Body of pancreas (tissue), 4 donors: ENCODE measurements around the gene N4BP2L2. TPM values are rescaled to one million over a fixed set of nuclear protein-coding genes. Genes with fewer than 3 reads are reported as not detected.

ENCODE experiments used
- ATAC-seq: fragments of 150-250 bp; one replicate; pipeline ENCODE4 v1.9.1; 2016
- DNase-seq, 4 donors: peaks; one replicate each; pipeline ENCODE4 v3.0.0-alpha.2; 2019
- H3K27ac ChIP-seq, 4 donors: fragments of 200-600 bp; sonication (generic); 1 replicate in 3 of 4; 2 replicates in 1 of 4; pipeline versions ENCODE4 v1.5.1 to v1.6.1; 2016 to 2019; ENCODE audit warnings: mild to moderate bottlenecking in 1 of 4, mixed read lengths in 1 of 4, moderate library complexity in 1 of 4
- H3K27me3 ChIP-seq, 2 donors: fragments of 200-600 bp; sonication (generic); one replicate each; pipeline ENCODE4 v1.6.0; 2016; ENCODE audit warnings: mild to moderate bottlenecking in 1 of 2
- H3K36me3 ChIP-seq, 2 donors: fragments of 200-600 bp; sonication (generic); replicated peaks in 1 of 2; 2 replicates each; pipeline ENCODE4 v1.5.1; 2016; ENCODE audit warnings: low read depth in 2 of 2; ENCODE audit not compliant: insufficient read depth in 1 of 2
- H3K4me1 ChIP-seq: fragments of 200-600 bp; sonication (generic); one replicate; pipeline ENCODE4 v1.6.0; 2016
- H3K4me3 ChIP-seq, 2 donors: fragments of 200-600 bp; sonication (generic); 1 replicate in 1 of 2; 2 replicates in 1 of 2; pipeline ENCODE4 v1.5.1; 2016 to 2019
- H3K9me3 ChIP-seq, 3 donors: fragments of 200-600 bp; sonication (generic); 1 replicate in 2 of 3; 2 replicates in 1 of 3; pipeline ENCODE4 v1.5.1; 2016
- POLR2A ChIP-seq, 3 donors: fragments of 450-650 bp; IDR thresholded peaks; one replicate each; pipeline ENCODE4 v1.6.1; 2016; ENCODE audit warnings: antibody characterized with exemption in 3 of 3, mild to moderate bottlenecking in 2 of 3
- WGBS, 2 donors: methylation state at CpG; one replicate each; pipeline ENCODE4 v1.1.5; 2017; 5-methylcytosine and 5-hydroxymethylcytosine counted together
- intact Hi-C: fragments of 100-400 bp; cut with DNase I; formaldehyde crosslinking; loops from one replicate; pipeline ENCODE4 v1.15.1; 2023
- total RNA-seq, 2 donors: library from RNA; depleted of rRNA; stranded (reverse); fragments of >200 nt; gene quantifications; one replicate each; pipeline ENCODE4 v1.1.0, GENCODE V29; 2016
- TF ChIP-seq, protein P1 (sequence below), 7 experiments: fragments of 450-650 bp in 4 of 7; fragments of 200-600 bp in 3 of 7; sonication (generic) in 3 of 7; IDR thresholded peaks; one replicate each; pipeline ENCODE4 v1.5.1; 2016 to 2019; ENCODE audit warnings: antibody characterized with exemption in 7 of 7

Gene N4BP2L2
- total RNA-seq, 2 donors from 2014 or later = 120 to 191 TPM

DNA sequence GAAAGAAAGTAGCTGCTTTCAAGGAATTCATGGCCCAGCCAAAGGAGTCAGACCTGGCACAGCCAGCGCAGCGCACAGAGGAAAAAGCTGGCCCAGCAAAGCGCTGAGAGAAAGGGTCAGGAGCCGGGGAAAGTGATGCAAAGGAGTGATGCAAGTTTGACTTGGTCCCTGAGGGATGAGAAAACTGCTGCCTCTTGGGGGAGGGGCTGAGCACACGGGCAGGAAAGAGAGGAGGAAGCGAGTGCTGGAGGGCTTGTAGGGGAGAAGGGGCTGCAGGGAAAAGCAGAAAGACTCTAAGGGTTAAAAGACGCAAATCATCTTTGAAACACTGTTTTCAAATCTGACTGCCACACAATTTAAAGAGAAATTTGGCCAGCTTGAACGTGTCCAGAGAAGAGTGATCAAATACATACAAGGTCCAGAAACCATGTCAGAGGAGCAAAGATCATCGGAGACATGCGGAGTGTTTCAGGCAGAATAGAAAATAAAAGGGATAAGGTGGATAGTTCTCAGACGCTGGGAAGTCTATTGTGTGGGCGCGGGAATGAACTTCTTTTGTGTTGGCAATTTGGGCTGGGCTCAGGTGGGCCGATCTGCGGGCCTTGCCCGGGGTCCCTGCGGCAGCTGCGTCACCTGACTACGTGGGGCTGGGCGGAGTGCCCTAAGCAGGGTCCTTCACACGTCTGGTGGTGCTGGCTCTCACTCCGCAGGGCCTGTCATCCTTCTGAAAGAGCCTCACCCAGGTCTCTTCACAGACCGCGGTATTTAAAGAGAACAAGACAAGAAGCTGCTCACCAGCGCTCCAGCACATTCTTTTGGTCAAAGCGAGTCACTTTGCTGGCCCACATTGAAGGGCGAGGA lies 128.8 kb downstream of the N4BP2L2 start:
- peak; percentile 60 for ATAC-seq
- H3K4me3 ChIP-seq = no peak overlapping the region
- TF ChIP-seq, protein P1, sequence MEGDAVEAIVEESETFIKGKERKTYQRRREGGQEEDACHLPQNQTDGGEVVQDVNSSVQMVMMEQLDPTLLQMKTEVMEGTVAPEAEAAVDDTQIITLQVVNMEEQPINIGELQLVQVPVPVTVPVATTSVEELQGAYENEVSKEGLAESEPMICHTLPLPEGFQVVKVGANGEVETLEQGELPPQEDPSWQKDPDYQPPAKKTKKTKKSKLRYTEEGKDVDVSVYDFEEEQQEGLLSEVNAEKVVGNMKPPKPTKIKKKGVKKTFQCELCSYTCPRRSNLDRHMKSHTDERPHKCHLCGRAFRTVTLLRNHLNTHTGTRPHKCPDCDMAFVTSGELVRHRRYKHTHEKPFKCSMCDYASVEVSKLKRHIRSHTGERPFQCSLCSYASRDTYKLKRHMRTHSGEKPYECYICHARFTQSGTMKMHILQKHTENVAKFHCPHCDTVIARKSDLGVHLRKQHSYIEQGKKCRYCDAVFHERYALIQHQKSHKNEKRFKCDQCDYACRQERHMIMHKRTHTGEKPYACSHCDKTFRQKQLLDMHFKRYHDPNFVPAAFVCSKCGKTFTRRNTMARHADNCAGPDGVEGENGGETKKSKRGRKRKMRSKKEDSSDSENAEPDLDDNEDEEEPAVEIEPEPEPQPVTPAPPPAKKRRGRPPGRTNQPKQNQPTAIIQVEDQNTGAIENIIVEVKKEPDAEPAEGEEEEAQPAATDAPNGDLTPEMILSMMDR (IDR thresholded peaks at IDR 0.05) = no peak
- TF ChIP-seq POLR2A (IDR thresholded peaks at IDR 0.05) = no peak
- H3K27ac ChIP-seq = no peak overlapping the region
- no peaks in the 10 kb centered on the region for H3K9me3 ChIP-seq
- peaks cover 6% of the 10 kb centered on the region for H3K4me1 ChIP-seq
- no peaks in the 10 kb centered on the region for H3K36me3 ChIP-seq
- intact Hi-C loops = no loop called here
- H3K27me3 ChIP-seq = no peaks in the 10 kb centered on the region
- DNase-seq = peak in 1 of 4 donors; percentile 20
- WGBS, 2 donors = 77% methylated on average over 27 of the region's 27 CpGs

DNA sequence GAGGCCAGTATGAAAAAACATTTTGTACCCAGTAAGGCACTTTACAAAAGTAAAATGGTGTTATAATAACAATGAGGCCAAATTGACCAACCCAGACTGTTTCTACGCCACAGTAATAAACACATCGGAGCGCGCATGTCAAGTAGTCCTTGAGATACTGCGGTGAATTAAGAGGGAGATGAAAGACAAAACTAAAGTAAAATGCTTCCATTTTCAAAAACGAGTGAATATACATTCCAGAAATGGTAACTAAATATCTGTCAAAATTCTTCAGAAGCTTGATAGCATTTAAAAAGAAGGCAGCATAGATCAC lies 129.6 kb downstream of the N4BP2L2 start:
- TF ChIP-seq, protein P1 (IDR thresholded peaks at IDR 0.05) = no peak
- TF ChIP-seq POLR2A (IDR thresholded peaks at IDR 0.05) = no peak
- ATAC-seq (no peak), DNase-seq (no peak)
- Histone ChIP-seq H3K4me1 (no peaks in the 10 kb centered on the region), H3K27me3 (no peaks in the 10 kb centered on the region), H3K27ac (no peak overlapping the region), H3K36me3 (peaks cover 0 to 1% of the 10 kb centered on the region in 2 donors), H3K4me3 (no peak overlapping the region), H3K9me3 (no peaks in the 10 kb centered on the region)
- 89 to 91% methylated on average over 6 of the region's 6 CpGs for WGBS, 2 donors
- intact Hi-C loops = no loop called here

DNA sequence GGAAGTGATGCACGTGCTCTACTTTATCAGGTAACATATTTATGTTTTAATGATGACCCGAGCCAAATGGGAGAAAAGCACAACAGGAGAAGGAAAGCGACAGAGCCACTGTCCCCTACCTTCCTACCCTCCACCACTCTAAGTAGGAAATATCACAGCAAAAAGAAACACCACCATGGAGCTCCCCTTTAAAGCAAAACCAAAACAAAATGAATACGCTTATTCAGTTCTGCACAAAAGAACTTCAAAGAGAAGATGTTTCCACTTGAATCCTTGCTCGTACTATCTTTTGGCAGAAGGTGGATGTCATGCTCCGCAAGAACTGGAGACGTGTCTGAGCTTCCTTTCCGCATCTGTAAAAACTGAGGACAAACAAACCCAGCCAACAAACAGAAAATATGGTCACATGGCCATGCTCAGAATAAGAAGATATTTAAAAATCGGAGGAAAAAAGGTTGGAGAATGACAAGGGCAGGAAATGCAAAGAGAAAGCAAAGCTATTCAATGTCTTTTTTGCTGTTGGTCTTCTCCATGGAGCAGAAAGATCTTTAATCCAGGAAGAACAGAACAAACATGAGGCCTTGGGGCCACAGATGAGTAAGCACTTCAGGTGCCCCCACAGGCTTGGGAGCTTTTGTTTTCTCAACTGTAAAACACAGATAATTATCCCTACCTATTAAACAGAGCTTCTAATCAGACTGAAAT lies 130.1 kb downstream of the N4BP2L2 start:
- 92 to 95% methylated on average over 9 of the region's 9 CpGs for WGBS, 2 donors
- intact Hi-C loops = no loop called here
- DNase-seq = no peak
- H3K4me3 ChIP-seq = no peak overlapping the region
- TF ChIP-seq POLR2A (IDR thresholded peaks at IDR 0.05) = no peak
- TF ChIP-seq, protein P1 (IDR thresholded peaks at IDR 0.05) = no peak
- no peaks in the 10 kb centered on the region for H3K27me3 ChIP-seq
- no peaks in the 10 kb centered on the region for H3K4me1 ChIP-seq
- ATAC-seq = no peak
- H3K36me3 ChIP-seq = peaks cover 0 to 1% of the 10 kb centered on the region in 2 donors
- no peaks in the 10 kb centered on the region for H3K9me3 ChIP-seq
- H3K27ac ChIP-seq = no peak overlapping the region

DNA sequence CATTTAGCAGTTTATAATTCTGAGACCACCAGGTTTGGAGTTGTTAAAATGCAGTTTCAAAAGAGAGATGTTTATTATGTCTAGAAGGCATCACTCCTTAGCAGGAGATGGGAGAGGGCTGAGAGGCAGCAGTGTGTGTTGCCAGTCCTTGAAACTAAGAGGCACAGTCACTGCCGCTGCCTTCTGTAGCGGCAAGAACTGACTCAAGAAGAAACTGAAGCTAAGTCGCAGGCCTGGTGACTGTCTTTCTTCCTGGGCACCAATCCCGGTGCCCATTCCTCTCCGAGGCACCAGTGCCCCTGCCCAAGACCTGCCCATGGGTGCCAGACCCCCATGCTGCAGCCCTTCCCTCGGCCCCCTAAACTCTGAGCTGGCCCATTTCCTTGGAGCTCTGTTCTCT lies 130.7 kb downstream of the N4BP2L2 start:
- Histone ChIP-seq H3K9me3 (no peaks in the 10 kb centered on the region), H3K4me3 (no peak overlapping the region), H3K36me3 (peaks cover 0 to 1% of the 10 kb centered on the region in 2 donors), H3K4me1 (no peaks in the 10 kb centered on the region), H3K27ac (no peak overlapping the region), H3K27me3 (no peaks in the 10 kb centered on the region)
- no peak for DNase-seq
- intact Hi-C loops = no loop called here
- WGBS, 2 donors = 85 to 89% methylated on average over 4 to 6 of the region's 6 CpGs
- no peak for ATAC-seq
- TF ChIP-seq POLR2A (IDR thresholded peaks at IDR 0.05) = no peak
- TF ChIP-seq, protein P1 (IDR thresholded peaks at IDR 0.05) = no peak
